ENCODE measurements around the gene PSMC5.
"Not testable (repeated sequence)": the region's sequence is repeated elsewhere in the genome, so short reads cannot be mapped to it uniquely, and the experiment has no call there.

PSMC5 gene

DNA sequence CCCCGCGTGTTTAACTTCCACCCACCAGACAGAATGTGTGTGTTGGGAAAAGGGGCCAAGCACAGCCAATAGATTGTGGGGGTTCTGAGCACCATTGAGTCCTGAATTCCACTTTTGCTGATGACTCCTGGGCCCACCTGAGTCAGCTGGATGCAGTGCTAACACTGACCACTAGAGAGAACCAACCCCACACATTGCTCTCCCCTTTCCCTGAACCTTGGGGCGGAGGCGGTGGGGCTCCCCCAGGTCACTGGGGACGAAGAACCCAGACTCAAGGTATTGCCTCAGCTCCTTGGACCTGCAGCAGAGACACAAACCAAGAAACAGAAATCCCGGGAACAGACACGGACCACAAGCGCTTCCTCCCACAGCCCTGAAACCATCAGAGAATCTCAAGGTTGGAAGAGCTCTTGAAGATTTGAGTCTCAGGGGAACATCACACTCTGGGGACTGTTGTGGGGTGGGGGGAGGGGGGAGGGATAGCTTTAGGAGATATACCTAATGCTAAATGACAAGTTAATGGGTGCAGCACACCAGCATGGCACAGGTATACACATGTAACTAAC lies 46.9 kb downstream of the PSMC5 start:
- DNase-seq, result not testable (repeated sequence)

DNA sequence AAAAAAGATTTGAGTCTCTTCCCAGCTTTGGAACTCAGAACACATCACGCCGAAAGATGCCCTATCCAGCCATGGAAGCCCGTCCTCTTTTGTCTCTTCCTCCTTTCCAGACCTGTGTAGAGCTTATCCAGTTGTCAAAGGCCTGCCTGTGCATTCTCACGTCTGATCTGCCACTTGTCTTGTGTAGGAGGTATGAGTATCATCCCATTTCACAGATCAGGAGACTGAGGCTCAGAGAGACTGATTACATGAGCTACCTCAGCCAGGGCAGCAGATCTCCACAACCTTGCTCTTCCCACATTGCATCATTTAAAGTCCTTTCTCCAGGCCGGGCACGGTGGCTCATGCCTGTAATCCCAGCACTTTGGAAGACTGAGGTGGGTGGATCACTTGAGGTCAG lies 47.5 kb downstream of the PSMC5 start:
- DNase-seq, result not testable (repeated sequence)

DNA sequence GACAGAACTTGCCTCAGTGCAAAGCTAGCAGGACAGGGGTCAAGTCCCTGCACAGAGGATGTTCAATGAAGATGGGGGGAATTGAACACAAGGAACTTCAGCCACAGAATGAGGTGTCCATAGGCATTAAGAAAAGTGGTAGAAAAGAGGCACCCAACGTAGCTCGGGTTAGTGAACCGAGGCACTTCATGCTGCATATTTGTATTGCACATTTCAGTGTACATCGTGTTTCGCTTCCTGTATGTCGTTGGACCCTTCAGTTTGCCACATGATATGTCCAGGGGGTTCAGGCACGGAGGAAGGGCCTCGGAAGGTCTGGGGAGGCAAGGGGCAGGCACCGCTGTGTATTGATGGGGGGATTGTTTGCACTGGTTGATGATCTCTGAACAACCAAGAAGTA lies 51.2 kb downstream of the PSMC5 start:
- DNase-seq, result not testable (repeated sequence)

DNA sequence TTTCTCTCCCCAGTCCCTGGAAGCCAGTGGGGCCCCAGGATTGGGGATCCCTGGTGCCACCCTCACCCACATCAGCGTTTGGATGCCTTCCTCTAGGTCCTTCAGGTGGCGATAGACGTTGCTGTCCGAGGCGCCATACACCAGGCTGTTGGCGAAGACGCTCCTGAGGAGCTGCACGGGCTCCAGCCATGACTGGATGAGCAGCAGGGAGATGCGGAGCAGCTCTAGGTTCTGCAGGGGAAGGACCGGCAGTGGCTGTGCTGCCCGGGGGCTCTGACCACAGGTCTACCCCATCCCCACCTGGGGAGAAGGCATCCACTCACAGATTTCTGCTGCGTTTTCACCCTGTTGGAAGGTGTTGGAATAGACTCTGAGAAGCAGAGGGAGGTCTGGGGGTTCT lies 53.5 kb downstream of the PSMC5 start:
- DNase-seq, result no peak

DNA sequence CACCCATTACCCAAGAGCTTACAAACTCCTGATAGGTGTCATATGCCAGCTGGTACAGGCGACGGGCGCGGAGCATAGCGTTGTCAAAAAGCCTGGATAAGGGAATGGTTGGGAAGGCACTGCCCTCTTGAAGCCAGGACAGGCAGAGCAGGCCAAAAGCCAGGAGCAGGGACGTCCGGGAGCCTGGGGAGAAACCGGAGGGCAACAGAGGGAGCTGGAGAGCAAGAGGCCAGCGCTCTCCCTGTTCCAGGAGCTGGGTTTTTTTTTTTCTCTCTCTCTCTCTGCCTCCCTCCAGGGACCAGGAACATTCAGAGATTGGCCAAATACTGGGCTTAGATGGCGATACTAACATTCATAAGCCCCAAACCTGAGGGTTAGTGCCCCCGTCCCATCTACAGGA lies 54.1 kb downstream of the PSMC5 start:
- DNase-seq, result not testable (repeated sequence)

All from NCI-H226 (cell line).